HepG2 (cell line): ENCODE measurements around the gene ANAPC16. TPM values are rescaled to one million over a fixed set of nuclear protein-coding genes. Genes with fewer than 3 reads are reported as not detected.

Experiments
- CEBPZ ChIP-seq: IDR thresholded peaks from 2 replicates; pipeline ENCODE4 v1.6.1; 2012; ENCODE audit warnings: low read length, improper control_type of control experiment
- DMAP1 ChIP-seq: IDR thresholded peaks from 2 replicates; pipeline ENCODE4 v1.6.1; 2016
- ETV6 ChIP-seq: sonication (generic); formaldehyde crosslinking; conservative IDR thresholded peaks from 2 replicates; pipeline ENCODE4 v1.4.0; 2020; ENCODE audit warnings: missing genetic modification reagents
- HNRNPL ChIP-seq: fragments of 200-400 bp; formaldehyde crosslinking; IDR thresholded peaks from 2 replicates; pipeline ENCODE4 v1.6.1; 2017; ENCODE audit warnings: mild to moderate bottlenecking, low read depth, low read length
- MLLT10 ChIP-seq: sonication (generic); formaldehyde crosslinking; IDR thresholded peaks from 2 replicates; pipeline ENCODE4 v1.4.0; 2020; ENCODE audit warnings: missing genetic modification reagents
- MYPOP ChIP-seq: sonication (generic); formaldehyde crosslinking; IDR thresholded peaks from 2 replicates; pipeline ENCODE4 v1.8.1; 2023; ENCODE audit warnings: mild to moderate bottlenecking, moderate library complexity, missing genetic modification reagents
- POGK ChIP-seq: sonication (generic); formaldehyde crosslinking; conservative IDR thresholded peaks from 2 replicates; pipeline ENCODE4 v1.8.0; 2022; ENCODE audit warnings: mild to moderate bottlenecking, moderate library complexity, missing genetic modification reagents
- POLR2A ChIP-seq, 2 experiments: IDR thresholded peaks; 2 replicates each; pipeline ENCODE4 v1.6.1; 2011; ENCODE audit warnings: low read depth in 2 of 2, low read length in 2 of 2, mild to moderate bottlenecking in 1 of 2, moderate library complexity in 1 of 2; ENCODE audit not compliant: insufficient read depth in 1 of 2
- RAD21 ChIP-seq: fragments of 450-650 bp; formaldehyde crosslinking; IDR thresholded peaks from 2 replicates; pipeline ENCODE4 v1.5.0; 2020; ENCODE audit warnings: mild to moderate bottlenecking
- RFX5 ChIP-seq: IDR thresholded peaks from 2 replicates; pipeline ENCODE4 v1.6.1; 2011; ENCODE audit warnings: low read depth, low read length, improper control_type of control experiment
- SETDB1 ChIP-seq: sonication (generic); formaldehyde crosslinking; IDR thresholded peaks from 2 replicates; pipeline ENCODE4 v1.5.1; 2020; ENCODE audit warnings: missing genetic modification reagents, mild to moderate bottlenecking, borderline replicate concordance
- ZBTB7A ChIP-seq: sonication (generic); formaldehyde crosslinking; IDR thresholded peaks from 2 replicates; pipeline ENCODE4 v1.8.0; 2022; ENCODE audit warnings: mild to moderate bottlenecking, missing genetic modification reagents
- ZKSCAN5 ChIP-seq: sonication (generic); formaldehyde crosslinking; IDR thresholded peaks from 2 replicates; pipeline ENCODE4 v1.5.1; 2020; ENCODE audit warnings: mild to moderate bottlenecking, missing genetic modification reagents
- ZNF205 ChIP-seq: IDR thresholded peaks from 2 replicates; pipeline ENCODE4 v1.6.1; 2018; ENCODE audit warnings: missing biosample characterization, missing genetic modification reagents
- ZNF253 ChIP-seq: sonication (generic); formaldehyde crosslinking; IDR thresholded peaks from 2 replicates; pipeline ENCODE4 v1.8.0; 2022; ENCODE audit warnings: mild to moderate bottlenecking, missing genetic modification reagents, borderline replicate concordance
- ZNF724P ChIP-seq: sonication (generic); formaldehyde crosslinking; IDR thresholded peaks from 2 replicates; pipeline ENCODE4 v1.8.0; 2022; ENCODE audit warnings: missing genetic modification reagents, borderline replicate concordance
- ZNF747 ChIP-seq: sonication (generic); formaldehyde crosslinking; IDR thresholded peaks from 2 replicates; pipeline ENCODE4 v1.8.1; 2023; ENCODE audit warnings: missing genetic modification reagents, mild to moderate bottlenecking, borderline replicate concordance
- polyA plus RNA-seq, 8 experiments: library from polyadenylated mRNA; depleted of rRNA in 3 of 8; stranded (reverse) in 7 of 8; unstranded in 1 of 8; fragments of >200 nt; fragmentation: Illumina TruSeq in 4 of 8; extraction: Trizol in 4 of 8; gene quantifications; 2 replicates each; pipeline versions ENCODE4 v1.2.1 to v1.2.3, GENCODE V29; 2011 to 2016; ENCODE audit warnings: low read depth in 4 of 8, missing spikeins in 1 of 8, mixed read lengths in 1 of 8; ENCODE audit not compliant: insufficient read depth in 1 of 8
- total RNA-seq, 5 experiments: library from RNA; depleted of rRNA; stranded (reverse); fragments of >200 nt; fragmentation: Illumina TruSeq; extraction: Trizol; gene quantifications; 2 replicates each; pipeline ENCODE4 v1.2.3, GENCODE V29; 2016; ENCODE audit warnings: low read depth in 1 of 5
- TF ChIP-seq, protein P1 (sequence below): sonication (generic); formaldehyde crosslinking; IDR thresholded peaks from 2 replicates; pipeline ENCODE4 v1.4.0; 2020; ENCODE audit warnings: missing genetic modification reagents
- TF ChIP-seq, protein P2 (sequence below): sonication (generic); formaldehyde crosslinking; conservative IDR thresholded peaks from 2 replicates; pipeline ENCODE4 v1.8.0; 2022; ENCODE audit warnings: low read depth, missing genetic modification reagents
- TF ChIP-seq, protein P3 (sequence below): sonication (generic); formaldehyde crosslinking; IDR thresholded peaks from 2 replicates; pipeline ENCODE4 v1.8.1; 2023; ENCODE audit warnings: mild to moderate bottlenecking, missing genetic modification reagents

ANAPC16 gene
- total and polyA plus RNA-seq, 2 of the 13 experiments (the other 11 are each of a cell fraction or from before 2014, with no cell fraction given): 74.8 to 89.4 TPM

- TF ChIP-seq, protein P1, sequence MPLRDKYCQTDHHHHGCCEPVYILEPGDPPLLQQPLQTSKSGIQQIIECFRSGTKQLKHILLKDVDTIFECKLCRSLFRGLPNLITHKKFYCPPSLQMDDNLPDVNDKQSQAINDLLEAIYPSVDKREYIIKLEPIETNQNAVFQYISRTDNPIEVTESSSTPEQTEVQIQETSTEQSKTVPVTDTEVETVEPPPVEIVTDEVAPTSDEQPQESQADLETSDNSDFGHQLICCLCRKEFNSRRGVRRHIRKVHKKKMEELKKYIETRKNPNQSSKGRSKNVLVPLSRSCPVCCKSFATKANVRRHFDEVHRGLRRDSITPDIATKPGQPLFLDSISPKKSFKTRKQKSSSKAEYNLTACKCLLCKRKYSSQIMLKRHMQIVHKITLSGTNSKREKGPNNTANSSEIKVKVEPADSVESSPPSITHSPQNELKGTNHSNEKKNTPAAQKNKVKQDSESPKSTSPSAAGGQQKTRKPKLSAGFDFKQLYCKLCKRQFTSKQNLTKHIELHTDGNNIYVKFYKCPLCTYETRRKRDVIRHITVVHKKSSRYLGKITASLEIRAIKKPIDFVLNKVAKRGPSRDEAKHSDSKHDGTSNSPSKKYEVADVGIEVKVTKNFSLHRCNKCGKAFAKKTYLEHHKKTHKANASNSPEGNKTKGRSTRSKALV (CRISPR knock-in tag): no peak
- TF ChIP-seq ZNF724P (CRISPR knock-in tag): 0 out of 2 replicates have a peak, but pooled peaks have one; percentile 39
- no peak for TF ChIP-seq DMAP1
- no peak for TF ChIP-seq ZNF253
- no peak for TF ChIP-seq ZKSCAN5 (CRISPR knock-in tag)
- TF ChIP-seq ZBTB7A (CRISPR knock-in tag): no peak
- TF ChIP-seq POGK (CRISPR knock-in tag): peak; percentile 64; the same call in 1 of the 2 replicates
- no peak; the same call in 1 of the 2 replicates for TF ChIP-seq RAD21 (CRISPR knock-in tag)
- TF ChIP-seq, protein P2, sequence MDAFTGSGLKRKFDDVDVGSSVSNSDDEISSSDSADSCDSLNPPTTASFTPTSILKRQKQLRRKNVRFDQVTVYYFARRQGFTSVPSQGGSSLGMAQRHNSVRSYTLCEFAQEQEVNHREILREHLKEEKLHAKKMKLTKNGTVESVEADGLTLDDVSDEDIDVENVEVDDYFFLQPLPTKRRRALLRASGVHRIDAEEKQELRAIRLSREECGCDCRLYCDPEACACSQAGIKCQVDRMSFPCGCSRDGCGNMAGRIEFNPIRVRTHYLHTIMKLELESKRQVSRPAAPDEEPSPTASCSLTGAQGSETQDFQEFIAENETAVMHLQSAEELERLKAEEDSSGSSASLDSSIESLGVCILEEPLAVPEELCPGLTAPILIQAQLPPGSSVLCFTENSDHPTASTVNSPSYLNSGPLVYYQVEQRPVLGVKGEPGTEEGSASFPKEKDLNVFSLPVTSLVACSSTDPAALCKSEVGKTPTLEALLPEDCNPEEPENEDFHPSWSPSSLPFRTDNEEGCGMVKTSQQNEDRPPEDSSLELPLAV (CRISPR knock-in tag): no peak
- no peak for TF ChIP-seq ETV6 (CRISPR knock-in tag)
- TF ChIP-seq MLLT10 (CRISPR knock-in tag): no peak
- TF ChIP-seq HNRNPL: peak; percentile 51; the same call in 1 of the 2 replicates
- TF ChIP-seq CEBPZ: no peak
- TF ChIP-seq RFX5: no peak
- TF ChIP-seq ZNF205: no peak
- no peak for TF ChIP-seq ZNF747
- peak in 1 of 2 experiments; percentile 25; a peak in 1 of 4 replicates for TF ChIP-seq POLR2A (IDR thresholded peaks at IDR 0.05; ENCODE audit: insufficient read depth in 1 of 2, low read depth in 2 of 2, low read length in 2 of 2)
- no peak for TF ChIP-seq SETDB1 (CRISPR knock-in tag)
- TF ChIP-seq, protein P3, sequence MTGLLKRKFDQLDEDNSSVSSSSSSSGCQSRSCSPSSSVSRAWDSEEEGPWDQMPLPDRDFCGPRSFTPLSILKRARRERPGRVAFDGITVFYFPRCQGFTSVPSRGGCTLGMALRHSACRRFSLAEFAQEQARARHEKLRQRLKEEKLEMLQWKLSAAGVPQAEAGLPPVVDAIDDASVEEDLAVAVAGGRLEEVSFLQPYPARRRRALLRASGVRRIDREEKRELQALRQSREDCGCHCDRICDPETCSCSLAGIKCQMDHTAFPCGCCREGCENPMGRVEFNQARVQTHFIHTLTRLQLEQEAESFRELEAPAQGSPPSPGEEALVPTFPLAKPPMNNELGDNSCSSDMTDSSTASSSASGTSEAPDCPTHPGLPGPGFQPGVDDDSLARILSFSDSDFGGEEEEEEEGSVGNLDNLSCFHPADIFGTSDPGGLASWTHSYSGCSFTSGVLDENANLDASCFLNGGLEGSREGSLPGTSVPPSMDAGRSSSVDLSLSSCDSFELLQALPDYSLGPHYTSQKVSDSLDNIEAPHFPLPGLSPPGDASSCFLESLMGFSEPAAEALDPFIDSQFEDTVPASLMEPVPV (CRISPR knock-in tag): no peak
- TF ChIP-seq MYPOP (CRISPR knock-in tag): no peak
These were observed 60.2 kb downstream of the ANAPC16 start (continued) for GRCh38 chr10:72276013-72276387.
